ENCODE results near the gene EPAS1.

- TF ChIP-seq CTCF (IDR thresholded peaks at IDR 0.05) = no peak
- TF ChIP-seq POLR2AphosphoS5 (IDR thresholded peaks at IDR 0.05) = no peak
These were observed 96.2 kb downstream of the EPAS1 start for GRCh38 chr2:46393347-46393820.

All from stomach (tissue), 4 donors.